ENCODE results near the gene DCTN2.

DCTN2 gene

GRCh38 chr12:57530396-57531142 lies 16.4 kb downstream of the DCTN2 start:
- TF ChIP-seq EP300 (IDR thresholded peaks at IDR 0.05; ENCODE audit: borderline replicate concordance) (no peak), ZBTB7A (IDR thresholded peaks at IDR 0.05; ENCODE audit: low read depth) (no peak), TEAD4 (IDR thresholded peaks at IDR 0.05) (no peak), NFIC (IDR thresholded peaks at IDR 0.05) (no peak), EGR1 (IDR thresholded peaks at IDR 0.05) (no peak), FOXM1 (IDR thresholded peaks at IDR 0.05; ENCODE audit: borderline replicate concordance, low read depth) (no peak), USF1 (IDR thresholded peaks at IDR 0.05) (no peak), RAD21 (IDR thresholded peaks at IDR 0.05; ENCODE audit: low read depth) (no peak), CEBPB (IDR thresholded peaks at IDR 0.05) (no peak), YY1 (IDR thresholded peaks at IDR 0.05; ENCODE audit: low read depth) (no peak), TCF12 (IDR thresholded peaks at IDR 0.05; ENCODE audit: low read depth) (no peak), REST (IDR thresholded peaks at IDR 0.05; ENCODE audit: low read depth) (no peak), TAF1 (IDR thresholded peaks at IDR 0.05; ENCODE audit: low read depth) (no peak), MAX (IDR thresholded peaks at IDR 0.05) (no peak), CREB1 (IDR thresholded peaks at IDR 0.05; ENCODE audit: low read depth) (no peak)

- no peak for TF ChIP-seq YY1 (IDR thresholded peaks at IDR 0.05; ENCODE audit: low read depth)
- no peak for TF ChIP-seq TEAD4 (IDR thresholded peaks at IDR 0.05)
- TF ChIP-seq RAD21 (IDR thresholded peaks at IDR 0.05; ENCODE audit: low read depth) = no peak
Observed at GRCh38 chr12:57529831-57530230, 17.2 kb downstream of the DCTN2 start.

- no peak for TF ChIP-seq MAX (IDR thresholded peaks at IDR 0.05)
- TF ChIP-seq TCF12 (IDR thresholded peaks at IDR 0.05; ENCODE audit: low read depth) = no peak
- no peak for TF ChIP-seq EGR1 (IDR thresholded peaks at IDR 0.05)
- TF ChIP-seq EP300 (IDR thresholded peaks at IDR 0.05; ENCODE audit: borderline replicate concordance) = no peak
- no peak for TF ChIP-seq CEBPB (IDR thresholded peaks at IDR 0.05)
- TF ChIP-seq FOXM1 (IDR thresholded peaks at IDR 0.05; ENCODE audit: borderline replicate concordance, low read depth) = no peak
- TF ChIP-seq TAF1 (IDR thresholded peaks at IDR 0.05; ENCODE audit: low read depth) = no peak
- no peak for TF ChIP-seq USF1 (IDR thresholded peaks at IDR 0.05)
- TF ChIP-seq YY1 (IDR thresholded peaks at IDR 0.05; ENCODE audit: low read depth) = no peak
- no peak for TF ChIP-seq RAD21 (IDR thresholded peaks at IDR 0.05; ENCODE audit: low read depth)
- TF ChIP-seq NFIC (IDR thresholded peaks at IDR 0.05) = no peak
- TF ChIP-seq CREB1 (IDR thresholded peaks at IDR 0.05; ENCODE audit: low read depth) = no peak
- no peak for TF ChIP-seq TEAD4 (IDR thresholded peaks at IDR 0.05)
- no peak for TF ChIP-seq REST (IDR thresholded peaks at IDR 0.05; ENCODE audit: low read depth)
- TF ChIP-seq ZBTB7A (IDR thresholded peaks at IDR 0.05; ENCODE audit: low read depth) = no peak
Observed at GRCh38 chr12:57528831-57529555, 18.0 kb downstream of the DCTN2 start.

- no peak for TF ChIP-seq CEBPB (IDR thresholded peaks at IDR 0.05)
- TF ChIP-seq TCF12 (IDR thresholded peaks at IDR 0.05; ENCODE audit: low read depth) = no peak
- no peak for TF ChIP-seq TEAD4 (IDR thresholded peaks at IDR 0.05)
- TF ChIP-seq RAD21 (IDR thresholded peaks at IDR 0.05; ENCODE audit: low read depth) = no peak
- no peak for TF ChIP-seq NFIC (IDR thresholded peaks at IDR 0.05)
- no peak for TF ChIP-seq CREB1 (IDR thresholded peaks at IDR 0.05; ENCODE audit: low read depth)
- TF ChIP-seq MAX (IDR thresholded peaks at IDR 0.05) = no peak
- TF ChIP-seq EGR1 (IDR thresholded peaks at IDR 0.05) = no peak
- TF ChIP-seq USF1 (IDR thresholded peaks at IDR 0.05) = no peak
- TF ChIP-seq EP300 (IDR thresholded peaks at IDR 0.05; ENCODE audit: borderline replicate concordance) = no peak
- no peak for TF ChIP-seq YY1 (IDR thresholded peaks at IDR 0.05; ENCODE audit: low read depth)
- TF ChIP-seq FOXM1 (IDR thresholded peaks at IDR 0.05; ENCODE audit: borderline replicate concordance, low read depth) = no peak
- no peak for TF ChIP-seq ZBTB7A (IDR thresholded peaks at IDR 0.05; ENCODE audit: low read depth)
- TF ChIP-seq REST (IDR thresholded peaks at IDR 0.05; ENCODE audit: low read depth) = no peak
- no peak for TF ChIP-seq TAF1 (IDR thresholded peaks at IDR 0.05; ENCODE audit: low read depth)
Observed at GRCh38 chr12:57528176-57528575, 18.8 kb downstream of the DCTN2 start.
